ENCODE results near the gene TIMM17A.

Gene TIMM17A

GRCh38 chr1:201941420-201942128, 13.7 kb upstream of the TIMM17A start:
- H3K27me3 ChIP-seq (ENCODE audit: control insufficient read depth in 1 of 2, insufficient read depth in 2 of 2, low read length in 2 of 2): no peaks in the 10 kb centered on the region
- H3K36me3 ChIP-seq (ENCODE audit: insufficient read depth, low read length): peaks cover 25% of the 10 kb centered on the region
- H3K9ac ChIP-seq (ENCODE audit: low read length): peak overlapping the region; percentile 77
- peak overlapping the region; percentile 67 for H3K27ac ChIP-seq (ENCODE audit: low read depth, low read length)
- no peaks in the 10 kb centered on the region for H3K9me3 ChIP-seq (ENCODE audit: low read length)
- peak overlapping the region; percentile 50 to 66 for H3K4me3 ChIP-seq (ENCODE audit: low read depth in 1 of 2, low read length in 2 of 2)
- H3K4me1 ChIP-seq (ENCODE audit: insufficient read depth, low read length): peaks cover 27% of the 10 kb centered on the region

DNA sequence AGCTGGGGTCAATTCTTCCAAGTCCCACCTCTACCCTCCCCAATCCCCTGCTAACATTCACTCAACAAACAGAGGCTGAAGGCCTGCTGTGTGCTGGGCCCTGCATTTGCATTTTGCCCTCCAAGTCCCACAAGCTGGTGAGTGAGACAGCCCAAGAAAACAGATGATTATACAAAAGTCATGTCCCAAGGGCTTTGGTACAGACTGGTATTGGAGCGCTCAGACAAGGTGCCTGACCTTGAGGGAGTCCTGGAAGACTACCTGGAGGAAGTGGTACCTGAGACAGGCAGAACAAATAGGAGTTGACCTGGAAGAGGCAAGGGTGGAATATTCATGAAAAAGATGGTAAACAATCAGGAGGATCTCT, 13.2 kb upstream of the TIMM17A start:
- Histone ChIP-seq H3K27me3 (ENCODE audit: control insufficient read depth in 1 of 2, insufficient read depth in 2 of 2, low read length in 2 of 2) (no peaks in the 10 kb centered on the region), H3K9me3 (ENCODE audit: low read length) (no peaks in the 10 kb centered on the region), H3K9ac (ENCODE audit: low read length) (peak overlapping the region; percentile 77), H3K4me1 (ENCODE audit: insufficient read depth, low read length) (peaks cover 29% of the 10 kb centered on the region), H3K36me3 (ENCODE audit: insufficient read depth, low read length) (peaks cover 20% of the 10 kb centered on the region), H3K4me3 (ENCODE audit: low read depth in 1 of 2, low read length in 2 of 2) (peak overlapping the region in 1 of 2 donors; percentile 66), H3K27ac (ENCODE audit: low read depth, low read length) (peak overlapping the region; percentile 67)

DNA sequence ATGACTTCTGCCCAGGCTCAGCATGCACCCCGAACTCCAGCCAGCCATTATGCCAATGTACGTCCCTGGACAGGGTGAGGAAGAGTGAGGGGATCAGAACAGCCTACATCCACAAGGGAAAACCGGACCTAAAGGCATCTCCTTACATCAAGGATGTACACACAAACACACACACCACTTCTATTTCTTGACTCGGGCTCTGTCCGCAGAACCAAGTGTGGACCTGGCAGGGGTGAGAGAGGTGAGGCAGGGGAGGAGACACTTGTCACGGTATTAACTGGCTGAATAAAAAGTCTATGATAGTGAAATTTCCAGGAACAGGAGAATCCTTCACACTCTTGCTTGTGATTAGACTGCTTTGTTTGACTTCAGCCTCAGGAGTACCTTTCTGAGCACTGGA, 11.3 kb upstream of the TIMM17A start:
- peak overlapping the region; percentile 77 for H3K27ac ChIP-seq (ENCODE audit: low read depth, low read length)
- peak overlapping the region; percentile 97 for H3K9ac ChIP-seq (ENCODE audit: low read length)
- peaks cover 18% of the 10 kb centered on the region for H3K36me3 ChIP-seq (ENCODE audit: insufficient read depth, low read length)
- no peaks in the 10 kb centered on the region for H3K27me3 ChIP-seq (ENCODE audit: control insufficient read depth in 1 of 2, insufficient read depth in 2 of 2, low read length in 2 of 2)
- peak overlapping the region; percentile 70 to 90 for H3K4me3 ChIP-seq (ENCODE audit: low read depth in 1 of 2, low read length in 2 of 2)
- peaks cover 21% of the 10 kb centered on the region for H3K4me1 ChIP-seq (ENCODE audit: insufficient read depth, low read length)
- H3K9me3 ChIP-seq (ENCODE audit: low read length): no peaks in the 10 kb centered on the region

DNA sequence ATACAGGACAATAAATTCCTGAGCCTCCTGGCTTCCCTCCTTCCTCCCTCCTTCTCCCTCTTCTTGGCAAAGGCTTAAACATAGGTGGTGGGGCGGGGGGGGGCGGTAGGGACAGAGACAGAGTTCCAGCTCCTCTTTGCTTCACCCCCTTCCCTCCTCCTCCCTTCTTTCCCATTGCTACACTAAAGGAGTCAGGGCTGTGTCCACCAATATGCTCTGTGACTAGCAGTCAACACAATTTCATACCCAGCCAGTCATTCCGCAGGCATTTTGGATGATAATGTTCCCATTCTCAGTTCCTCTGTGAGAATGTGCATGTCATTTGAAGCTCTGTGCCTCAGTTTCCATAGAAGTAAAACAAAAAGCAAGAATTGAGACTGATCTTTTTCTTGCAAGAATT, 10.7 kb upstream of the TIMM17A start:
- H3K27ac ChIP-seq (ENCODE audit: low read depth, low read length): peak overlapping the region; percentile 77
- H3K36me3 ChIP-seq (ENCODE audit: insufficient read depth, low read length): peaks cover 14% of the 10 kb centered on the region
- H3K9ac ChIP-seq (ENCODE audit: low read length): peak overlapping the region; percentile 97
- H3K4me3 ChIP-seq (ENCODE audit: low read depth in 1 of 2, low read length in 2 of 2): peak overlapping the region; percentile 70 to 90
- H3K27me3 ChIP-seq (ENCODE audit: control insufficient read depth in 1 of 2, insufficient read depth in 2 of 2, low read length in 2 of 2): no peaks in the 10 kb centered on the region
- H3K4me1 ChIP-seq (ENCODE audit: insufficient read depth, low read length): peaks cover 15% of the 10 kb centered on the region
- H3K9me3 ChIP-seq (ENCODE audit: low read length): no peaks in the 10 kb centered on the region

DNA sequence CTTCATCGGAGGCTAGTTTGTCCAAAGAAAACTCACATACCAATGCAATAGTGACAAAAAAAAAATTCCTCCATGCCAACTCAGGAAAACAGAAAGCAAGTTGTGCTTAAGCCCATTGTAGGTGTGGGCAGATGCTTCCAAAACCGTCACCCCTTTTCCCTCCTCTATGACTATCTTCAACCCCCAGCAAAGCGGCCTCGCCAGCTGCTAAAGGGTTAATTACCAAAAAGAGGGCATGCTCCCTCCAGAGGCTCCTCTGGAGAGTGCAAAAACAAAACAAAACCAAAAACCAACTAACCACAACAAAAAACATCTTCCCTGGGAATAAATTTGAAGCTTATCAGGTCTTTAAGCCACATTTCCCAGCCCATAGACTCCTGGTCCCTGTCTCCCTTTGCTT, 10.1 kb upstream of the TIMM17A start:
- H3K4me1 ChIP-seq (ENCODE audit: insufficient read depth, low read length): peaks cover 10% of the 10 kb centered on the region
- H3K27ac ChIP-seq (ENCODE audit: low read depth, low read length): peak overlapping the region; percentile 77
- no peaks in the 10 kb centered on the region for H3K9me3 ChIP-seq (ENCODE audit: low read length)
- peak overlapping the region; percentile 97 for H3K9ac ChIP-seq (ENCODE audit: low read length)
- H3K27me3 ChIP-seq (ENCODE audit: control insufficient read depth in 1 of 2, insufficient read depth in 2 of 2, low read length in 2 of 2): no peaks in the 10 kb centered on the region
- peak overlapping the region; percentile 70 to 90 for H3K4me3 ChIP-seq (ENCODE audit: low read depth in 1 of 2, low read length in 2 of 2)
- H3K36me3 ChIP-seq (ENCODE audit: insufficient read depth, low read length): peaks cover 13% of the 10 kb centered on the region

DNA sequence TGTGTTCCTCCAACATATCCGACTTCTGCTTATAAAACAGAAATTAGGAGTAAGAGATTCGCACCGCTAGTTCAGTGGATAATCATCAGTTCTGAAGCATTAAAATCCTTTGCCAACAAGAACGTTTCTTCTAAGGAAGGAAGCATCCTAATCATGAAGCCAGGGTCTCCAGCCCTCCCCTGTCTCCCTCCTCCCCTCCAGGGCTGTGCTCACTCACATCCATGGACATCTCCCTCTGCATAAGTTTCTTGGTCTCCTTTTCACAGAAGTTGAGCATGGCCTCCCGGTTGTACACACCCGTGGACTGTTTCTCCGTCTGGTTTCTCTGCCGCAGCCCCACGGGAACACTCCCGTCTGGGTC, 9.5 kb upstream of the TIMM17A start:
- no peaks in the 10 kb centered on the region for H3K9me3 ChIP-seq (ENCODE audit: low read length)
- H3K27ac ChIP-seq (ENCODE audit: low read depth, low read length): peak overlapping the region; percentile 77
- peaks cover 13% of the 10 kb centered on the region for H3K36me3 ChIP-seq (ENCODE audit: insufficient read depth, low read length)
- H3K9ac ChIP-seq (ENCODE audit: low read length): peak overlapping the region; percentile 97
- H3K27me3 ChIP-seq (ENCODE audit: control insufficient read depth in 1 of 2, insufficient read depth in 2 of 2, low read length in 2 of 2): no peaks in the 10 kb centered on the region
- H3K4me1 ChIP-seq (ENCODE audit: insufficient read depth, low read length): peaks cover 7% of the 10 kb centered on the region
- H3K4me3 ChIP-seq (ENCODE audit: low read depth in 1 of 2, low read length in 2 of 2): peak overlapping the region; percentile 70 to 90

DNA sequence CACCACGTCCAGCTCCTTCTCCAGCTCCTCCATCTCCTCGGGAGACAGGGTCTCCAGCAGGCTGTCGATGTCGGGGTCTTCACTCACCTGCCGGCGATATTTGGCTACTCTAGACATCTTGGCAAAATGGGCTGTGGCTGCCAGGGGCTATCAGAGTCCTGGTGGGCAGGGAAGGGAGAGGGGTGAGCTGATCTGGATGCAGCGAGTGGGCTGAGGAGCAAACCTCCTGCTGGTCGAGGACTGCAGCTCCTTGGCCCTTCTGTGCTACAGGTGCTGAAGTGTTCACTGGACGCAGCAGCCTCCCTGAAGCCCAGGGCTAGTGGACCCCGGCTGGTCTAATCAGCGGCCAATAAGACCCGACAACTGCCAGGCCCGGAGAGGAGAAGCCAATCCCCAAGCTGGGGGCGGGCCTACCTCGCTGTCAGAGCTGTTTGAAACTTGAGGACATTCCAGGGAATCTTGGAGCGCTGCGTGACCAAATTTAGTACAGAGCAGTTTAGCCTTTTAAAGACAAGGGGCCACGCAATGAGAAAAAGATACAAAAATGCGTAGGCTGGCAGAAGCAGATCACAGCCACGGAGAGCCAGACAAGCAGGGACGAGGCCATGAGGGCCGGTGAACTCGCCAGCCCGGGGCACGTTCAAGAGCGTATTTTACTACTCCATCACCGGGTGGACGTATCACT, 8.9 kb upstream of the TIMM17A start, which contains the start of gene LMOD1:
Gene LMOD1, minus strand, starts transcription at position 325 of the 685 bp plus-strand sequence. Its CDS starts 208 bp downstream, at position 117.
- Histone ChIP-seq H3K9ac (ENCODE audit: low read length) (peak within 1 kb of the TSS; percentile 97), H3K4me3 (ENCODE audit: low read depth in 1 of 2, low read length in 2 of 2) (peak within 1 kb of the TSS; percentile 70 to 90), H3K36me3 (ENCODE audit: insufficient read depth, low read length) (peaks cover 13% of the 10 kb centered on the region), H3K4me1 (ENCODE audit: insufficient read depth, low read length) (peaks cover 7% of the 10 kb centered on the region), H3K9me3 (ENCODE audit: low read length) (no peaks in the 10 kb centered on the region), H3K27ac (ENCODE audit: low read depth, low read length) (peak within 1 kb of the TSS; percentile 84), H3K27me3 (ENCODE audit: control insufficient read depth in 1 of 2, insufficient read depth in 2 of 2, low read length in 2 of 2) (no peaks in the 10 kb centered on the region)

DNA sequence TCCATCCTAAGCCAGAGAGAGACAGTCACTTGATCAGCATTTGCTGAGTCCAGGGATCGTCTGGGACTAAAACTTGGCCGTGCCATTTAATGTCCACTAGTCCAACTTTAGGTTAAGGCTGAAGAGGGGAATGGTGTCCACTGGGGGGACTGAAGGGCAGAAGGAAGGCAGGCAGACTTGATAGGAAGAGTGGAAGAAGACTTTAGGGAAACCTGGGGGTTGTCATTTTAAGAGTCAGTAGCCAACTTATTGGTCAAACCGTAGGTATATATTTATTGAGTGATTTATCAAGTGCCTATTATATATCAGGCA, 7.7 kb upstream of the TIMM17A start:
- Histone ChIP-seq H3K4me1 (ENCODE audit: insufficient read depth, low read length) (peaks cover 7% of the 10 kb centered on the region), H3K36me3 (ENCODE audit: insufficient read depth, low read length) (peaks cover 13% of the 10 kb centered on the region), H3K27me3 (ENCODE audit: control insufficient read depth in 1 of 2, insufficient read depth in 2 of 2, low read length in 2 of 2) (no peaks in the 10 kb centered on the region), H3K9me3 (ENCODE audit: low read length) (no peaks in the 10 kb centered on the region), H3K4me3 (ENCODE audit: low read depth in 1 of 2, low read length in 2 of 2) (peak overlapping the region in 1 of 2 donors; percentile 90), H3K9ac (ENCODE audit: low read length) (peak overlapping the region; percentile 17), H3K27ac (ENCODE audit: low read depth, low read length) (peak overlapping the region; percentile 84)

DNA sequence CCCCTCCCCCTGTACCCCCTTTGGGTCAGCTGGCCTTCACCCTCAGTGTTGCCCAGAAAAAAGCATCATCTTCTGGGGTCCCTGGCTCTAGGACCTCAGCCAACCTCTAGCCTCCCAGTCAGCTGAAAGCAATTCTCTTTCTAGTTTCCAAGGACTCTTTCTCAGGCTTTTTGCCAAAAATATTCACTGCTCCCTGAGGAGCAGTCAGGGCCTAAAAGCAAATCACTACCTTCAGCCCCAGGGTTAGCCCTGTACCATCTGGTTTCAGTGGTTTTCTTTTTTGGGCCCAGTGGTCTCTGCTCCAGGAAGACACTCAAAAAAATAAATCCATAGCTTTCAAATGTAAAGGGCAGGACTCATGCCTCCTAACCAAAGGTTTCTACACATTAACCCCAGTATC, 5.8 kb upstream of the TIMM17A start:
- Histone ChIP-seq H3K4me3 (ENCODE audit: low read depth in 1 of 2, low read length in 2 of 2) (no peak overlapping the region), H3K9me3 (ENCODE audit: low read length) (no peaks in the 10 kb centered on the region), H3K36me3 (ENCODE audit: insufficient read depth, low read length) (no peaks in the 10 kb centered on the region), H3K4me1 (ENCODE audit: insufficient read depth, low read length) (peaks cover 9% of the 10 kb centered on the region), H3K27me3 (ENCODE audit: control insufficient read depth in 1 of 2, insufficient read depth in 2 of 2, low read length in 2 of 2) (no peaks in the 10 kb centered on the region), H3K9ac (ENCODE audit: low read length) (no peak overlapping the region), H3K27ac (ENCODE audit: low read depth, low read length) (no peak overlapping the region)

- peaks cover 17% of the 10 kb centered on the region for H3K4me1 ChIP-seq (ENCODE audit: insufficient read depth, low read length)
- H3K36me3 ChIP-seq (ENCODE audit: insufficient read depth, low read length): peaks cover 22% of the 10 kb centered on the region
- H3K4me3 ChIP-seq (ENCODE audit: low read depth in 1 of 2, low read length in 2 of 2): peak overlapping the region; percentile 96 to 99
- H3K9ac ChIP-seq (ENCODE audit: low read length): peak overlapping the region; percentile 71
- no peaks in the 10 kb centered on the region for H3K9me3 ChIP-seq (ENCODE audit: low read length)
- no peaks in the 10 kb centered on the region for H3K27me3 ChIP-seq (ENCODE audit: control insufficient read depth in 1 of 2, insufficient read depth in 2 of 2, low read length in 2 of 2)
- peak overlapping the region; percentile 89 for H3K27ac ChIP-seq (ENCODE audit: low read depth, low read length)
These were observed 867 bp upstream of the TIMM17A start for GRCh38 chr1:201954263-201955008.

- peak overlapping the region; percentile 96 to 99 for H3K4me3 ChIP-seq (ENCODE audit: low read depth in 1 of 2, low read length in 2 of 2)
- peaks cover 17% of the 10 kb centered on the region for H3K4me1 ChIP-seq (ENCODE audit: insufficient read depth, low read length)
These were observed 433 bp downstream of the TIMM17A start for GRCh38 chr1:201955729-201956143.

More at GRCh38 chr1:201955729-201956143, 433 bp downstream of the TIMM17A start:
- no peaks in the 10 kb centered on the region for H3K9me3 ChIP-seq (ENCODE audit: low read length)
- peaks cover 26% of the 10 kb centered on the region for H3K36me3 ChIP-seq (ENCODE audit: insufficient read depth, low read length)
- H3K9ac ChIP-seq (ENCODE audit: low read length): peak overlapping the region; percentile 71
- H3K27me3 ChIP-seq (ENCODE audit: control insufficient read depth in 1 of 2, insufficient read depth in 2 of 2, low read length in 2 of 2): no peaks in the 10 kb centered on the region
- peak overlapping the region; percentile 89 for H3K27ac ChIP-seq (ENCODE audit: low read depth, low read length)
